Body of pancreas (tissue), 4 donors: ENCODE measurements around the gene GTF2I. TPM values are rescaled to one million over a fixed set of nuclear protein-coding genes. Genes with fewer than 3 reads are reported as not detected.
A peak's percentile ranks its signal among the peaks of the same experiment; 100 is the strongest.
"Not testable (repeated sequence)": the region's sequence is repeated elsewhere in the genome, so short reads cannot be mapped to it uniquely, and the experiment has no call there.

Experiments used
- ATAC-seq: fragments of 150-250 bp; one replicate; pipeline ENCODE4 v1.9.1; 2016
- DNase-seq, 4 donors: peaks; one replicate each; pipeline ENCODE4 v3.0.0-alpha.2; 2019
- H3K27ac ChIP-seq, 4 donors: fragments of 200-600 bp; sonication (generic); 1 replicate in 3 of 4; 2 replicates in 1 of 4; pipeline versions ENCODE4 v1.5.1 to v1.6.1; 2016 to 2019; ENCODE audit warnings: mild to moderate bottlenecking in 1 of 4, mixed read lengths in 1 of 4, moderate library complexity in 1 of 4
- H3K27me3 ChIP-seq, 2 donors: fragments of 200-600 bp; sonication (generic); one replicate each; pipeline ENCODE4 v1.6.0; 2016; ENCODE audit warnings: mild to moderate bottlenecking in 1 of 2
- H3K36me3 ChIP-seq, 2 donors: fragments of 200-600 bp; sonication (generic); replicated peaks in 1 of 2; 2 replicates each; pipeline ENCODE4 v1.5.1; 2016; ENCODE audit warnings: low read depth in 2 of 2; ENCODE audit not compliant: insufficient read depth in 1 of 2
- H3K4me1 ChIP-seq: fragments of 200-600 bp; sonication (generic); one replicate; pipeline ENCODE4 v1.6.0; 2016
- H3K4me3 ChIP-seq, 2 donors: fragments of 200-600 bp; sonication (generic); 1 replicate in 1 of 2; 2 replicates in 1 of 2; pipeline ENCODE4 v1.5.1; 2016 to 2019
- H3K9me3 ChIP-seq, 3 donors: fragments of 200-600 bp; sonication (generic); 1 replicate in 2 of 3; 2 replicates in 1 of 3; pipeline ENCODE4 v1.5.1; 2016
- WGBS, 2 donors: methylation state at CpG; one replicate each; pipeline ENCODE4 v1.1.5; 2017; 5-methylcytosine and 5-hydroxymethylcytosine counted together
- intact Hi-C: fragments of 100-400 bp; cut with DNase I; formaldehyde crosslinking; loops from one replicate; pipeline ENCODE4 v1.15.1; 2023
- total RNA-seq, 2 donors: library from RNA; depleted of rRNA; stranded (reverse); fragments of >200 nt; gene quantifications; one replicate each; pipeline ENCODE4 v1.1.0, GENCODE V29; 2016

The GTF2I gene
- total RNA-seq, 2 donors from 2014 or later: 96.2 to 117 TPM

DNA sequence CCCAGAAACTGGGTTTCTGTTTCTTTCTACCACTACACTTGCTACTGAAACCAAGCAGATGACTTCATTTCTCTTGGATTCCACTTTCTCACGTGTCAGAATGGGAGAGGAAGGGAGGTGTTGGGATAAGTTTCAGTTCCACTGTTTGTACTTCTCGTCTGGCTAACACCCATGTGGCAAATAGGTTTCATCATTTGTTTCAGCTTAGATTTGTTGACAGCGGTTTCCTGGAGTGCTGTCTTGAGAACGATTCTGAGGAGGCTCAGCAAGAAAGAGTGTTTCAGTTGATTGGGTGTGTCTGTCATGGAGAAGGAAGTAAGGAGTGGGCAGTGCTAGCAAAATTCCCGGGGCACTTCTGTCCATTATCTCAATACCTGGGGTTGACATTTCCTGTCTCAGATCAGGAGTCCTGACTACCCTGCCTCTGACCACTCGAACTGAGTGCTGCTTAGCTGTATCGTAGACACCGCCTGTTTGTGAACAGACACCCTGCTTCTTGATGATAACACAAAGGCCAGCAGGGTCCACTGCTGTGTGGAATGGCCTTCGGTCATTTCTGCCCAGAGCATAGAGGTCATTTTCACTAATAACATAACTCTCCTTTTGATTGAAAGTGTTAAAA lies 86.5 kb downstream of the GTF2I start:
- H3K4me1 ChIP-seq, H3K36me3 ChIP-seq, H3K27ac ChIP-seq, intact Hi-C loops, H3K4me3 ChIP-seq, H3K9me3 ChIP-seq, H3K27me3 ChIP-seq, ATAC-seq, DNase-seq: not testable (repeated sequence)
- WGBS, 2 donors: no CpG with 5 or more reads among the region's 9 CpGs

DNA sequence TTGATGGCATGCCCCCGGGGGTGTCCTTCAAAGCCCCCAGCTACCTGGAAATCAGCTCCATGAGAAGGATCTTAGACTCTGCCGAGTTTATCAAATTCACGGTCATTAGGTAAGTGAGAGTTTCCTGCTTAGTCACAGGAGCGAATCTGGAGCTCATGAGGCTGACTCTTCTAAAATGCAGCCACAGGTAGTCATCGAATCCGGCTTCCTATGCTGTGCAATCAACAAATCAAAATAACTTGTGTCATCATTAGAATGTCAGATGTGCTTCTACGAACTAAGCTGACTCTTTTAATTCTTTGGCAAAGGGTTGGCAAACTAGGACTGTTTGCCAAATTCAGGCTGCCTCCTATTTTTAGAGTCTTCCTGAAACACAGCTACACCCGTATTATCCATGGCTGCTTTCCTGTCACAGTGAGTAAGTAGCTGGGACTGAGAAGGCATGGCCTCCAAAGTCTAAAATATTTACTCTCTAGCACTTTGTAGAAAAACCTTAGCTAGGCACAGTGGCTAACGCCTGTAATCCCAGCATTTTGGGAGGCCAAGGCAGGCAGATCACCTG lies 96.5 kb downstream of the GTF2I start:
- intact Hi-C loops, H3K4me1 ChIP-seq, H3K9me3 ChIP-seq, H3K27ac ChIP-seq, H3K4me3 ChIP-seq, H3K27me3 ChIP-seq, DNase-seq, H3K36me3 ChIP-seq: not testable (repeated sequence)
- peak; percentile 38 for ATAC-seq
- WGBS, 2 donors: no CpG with 5 or more reads among the region's 9 CpGs

DNA sequence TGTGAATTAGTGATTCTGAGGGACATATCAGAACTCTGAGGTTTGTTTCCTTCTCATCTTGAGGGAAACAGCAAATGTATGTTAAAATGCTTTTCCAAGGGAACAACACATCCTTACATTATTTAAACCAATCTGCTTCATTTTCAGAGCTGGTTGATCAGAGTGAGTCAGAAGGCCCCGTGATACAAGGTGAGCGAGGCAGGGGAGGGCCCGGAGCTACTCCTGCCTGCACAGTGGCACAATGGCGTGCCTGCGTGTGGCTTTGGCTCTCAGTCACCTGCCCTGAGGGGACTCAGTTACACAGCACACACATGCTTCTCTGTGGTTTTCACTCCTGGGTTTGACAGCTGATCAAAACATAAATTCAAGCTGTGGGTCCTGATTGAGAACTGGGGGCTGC lies 99.2 kb downstream of the GTF2I start:
- H3K4me3 ChIP-seq, H3K4me1 ChIP-seq, H3K27ac ChIP-seq, DNase-seq, intact Hi-C loops, H3K9me3 ChIP-seq, ATAC-seq, H3K36me3 ChIP-seq, H3K27me3 ChIP-seq: not testable (repeated sequence)
- WGBS, 2 donors: no CpG with 5 or more reads among the region's 5 CpGs

DNA sequence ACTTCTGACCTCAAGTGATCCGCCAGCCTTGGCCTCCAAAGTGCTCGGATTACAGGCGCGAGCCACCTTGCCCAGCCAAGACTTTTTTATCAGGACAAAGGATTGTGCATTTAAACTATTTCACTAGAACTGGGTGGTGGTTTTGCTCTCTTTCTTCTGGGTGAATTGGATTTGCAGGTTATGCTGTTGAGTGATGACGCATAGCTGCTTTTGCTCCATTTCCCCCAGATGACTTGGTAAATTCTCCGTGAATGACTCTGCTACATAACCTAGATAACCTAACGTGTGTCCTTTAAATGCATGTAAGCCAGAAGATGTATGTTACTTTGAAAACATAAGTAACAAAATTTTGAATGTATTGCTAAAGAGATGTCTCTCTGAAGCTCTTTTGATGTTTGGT lies 100.8 kb downstream of the GTF2I start:
- DNase-seq, H3K4me1 ChIP-seq, H3K27ac ChIP-seq, H3K27me3 ChIP-seq, ATAC-seq, H3K4me3 ChIP-seq, H3K36me3 ChIP-seq, H3K9me3 ChIP-seq, intact Hi-C loops: not testable (repeated sequence)
- no CpG with 5 or more reads among the region's 7 CpGs for WGBS, 2 donors

DNA sequence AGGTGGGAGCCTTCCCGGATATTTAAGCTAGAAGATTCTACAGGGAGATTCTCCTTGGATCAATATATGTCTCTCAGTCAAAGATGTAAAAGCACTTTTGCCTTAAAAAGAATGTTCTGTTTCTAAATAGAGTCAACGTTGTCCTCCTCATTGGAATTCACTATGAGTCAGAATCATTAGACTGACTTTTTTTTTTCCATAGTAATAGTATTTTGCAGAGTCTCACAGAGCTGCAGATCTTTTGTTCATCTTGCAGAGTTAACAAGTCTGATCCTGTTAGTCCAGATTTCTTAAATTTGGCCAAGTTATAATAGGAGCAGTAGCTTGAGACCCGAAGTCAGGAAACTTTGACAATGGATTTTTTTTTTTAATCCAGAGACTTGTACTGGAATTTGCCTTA lies 101.5 kb downstream of the GTF2I start:
- ATAC-seq, H3K36me3 ChIP-seq, H3K27ac ChIP-seq, intact Hi-C loops, DNase-seq, H3K27me3 ChIP-seq, H3K9me3 ChIP-seq, H3K4me1 ChIP-seq, H3K4me3 ChIP-seq: not testable (repeated sequence)
- no CpG with 5 or more reads among the region's 3 CpGs for WGBS, 2 donors

DNA sequence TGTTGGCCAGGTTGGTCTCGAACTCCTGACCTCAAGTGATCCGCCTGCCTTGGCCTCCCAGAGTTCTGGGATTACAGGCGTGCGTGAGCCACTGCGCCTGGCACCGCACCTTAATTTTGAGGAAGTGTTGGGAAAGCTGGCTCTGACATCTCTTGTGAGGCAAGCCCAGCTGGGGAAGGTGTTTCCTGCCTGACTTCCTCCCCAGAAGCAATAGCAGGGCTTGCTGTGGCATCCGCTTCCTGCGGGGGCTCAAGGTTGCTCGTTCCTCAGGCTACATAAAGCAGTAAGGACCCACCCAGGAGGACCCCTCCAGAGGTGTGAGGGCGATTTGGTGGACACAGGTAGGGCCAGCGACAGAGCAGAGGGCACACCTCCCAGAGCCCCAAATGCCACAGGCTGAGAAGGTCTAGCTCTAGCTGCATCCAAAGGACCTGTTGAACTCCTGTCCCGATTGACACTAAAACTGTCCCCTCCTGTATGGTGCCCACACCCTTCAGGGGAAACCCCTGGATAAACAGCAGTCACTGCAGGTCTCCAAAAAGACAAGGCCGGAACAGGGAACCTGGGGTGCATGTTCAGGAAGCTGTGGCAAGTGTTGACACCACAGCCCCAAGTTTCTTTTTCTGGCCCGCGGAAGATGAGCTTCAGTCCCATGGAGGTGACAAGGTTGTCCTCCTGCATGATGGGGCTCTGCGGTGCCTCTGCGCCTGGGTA lies 107.8 kb downstream of the GTF2I start:
- H3K9me3 ChIP-seq, H3K27ac ChIP-seq, H3K36me3 ChIP-seq, H3K4me1 ChIP-seq, intact Hi-C loops, H3K4me3 ChIP-seq, H3K27me3 ChIP-seq, DNase-seq: not testable (repeated sequence)
- ATAC-seq: peak; percentile 13
- WGBS, 2 donors: no CpG with 5 or more reads among the region's 17 CpGs

DNA sequence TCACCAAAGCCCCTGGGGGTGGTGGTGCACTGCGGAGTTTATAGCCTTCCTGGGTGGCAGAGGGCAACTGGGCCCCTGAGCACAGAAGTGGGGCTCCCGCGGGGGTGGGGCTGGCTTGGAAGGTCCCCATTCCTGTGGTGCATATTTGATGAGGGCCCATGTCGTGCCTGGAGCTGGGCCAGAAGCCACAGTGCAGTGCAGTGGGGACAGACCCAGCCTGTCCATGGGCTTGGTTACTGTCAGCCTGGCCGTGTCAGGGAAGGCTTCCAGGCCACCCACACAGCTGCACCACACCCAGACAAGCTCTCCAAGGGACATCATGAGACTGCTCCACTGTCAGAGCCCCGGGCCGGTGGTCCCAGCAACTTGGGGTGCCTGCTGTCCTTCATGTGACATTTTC lies 109.0 kb downstream of the GTF2I start:
- intact Hi-C loops, H3K27me3 ChIP-seq, H3K9me3 ChIP-seq, H3K4me3 ChIP-seq, H3K36me3 ChIP-seq, H3K27ac ChIP-seq, ATAC-seq, DNase-seq, H3K4me1 ChIP-seq: not testable (repeated sequence)
- WGBS, 2 donors: 60% methylated on average over 1 of the region's 7 CpGs; no CpG with 5 or more reads in 1 of the 2 donors

DNA sequence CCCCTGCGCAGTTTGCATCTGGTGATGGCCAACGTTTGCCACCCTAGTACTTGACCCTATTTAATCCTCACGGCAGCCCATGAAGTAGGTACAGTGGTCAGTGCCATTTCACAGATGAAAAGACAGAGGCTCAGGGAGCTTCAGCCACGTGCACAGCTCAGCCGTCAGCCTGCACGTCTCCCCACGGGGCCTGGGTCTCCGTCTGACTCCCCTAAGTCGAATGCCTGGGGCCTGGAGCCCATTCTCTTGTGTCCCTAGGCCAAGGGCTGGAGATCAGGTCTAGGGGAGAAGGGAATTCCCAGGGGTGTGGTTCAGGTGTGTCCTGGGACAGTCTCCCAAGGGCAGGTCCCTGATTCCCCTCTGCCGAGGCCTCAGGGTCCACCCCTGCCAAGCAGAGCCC lies 109.5 kb downstream of the GTF2I start:
- H3K27me3 ChIP-seq, ATAC-seq, intact Hi-C loops, H3K4me3 ChIP-seq, DNase-seq, H3K9me3 ChIP-seq, H3K36me3 ChIP-seq, H3K27ac ChIP-seq, H3K4me1 ChIP-seq: not testable (repeated sequence)
- 80% methylated on average over 5 of the region's 10 CpGs; no CpG with 5 or more reads in 1 of the 2 donors for WGBS, 2 donors

DNA sequence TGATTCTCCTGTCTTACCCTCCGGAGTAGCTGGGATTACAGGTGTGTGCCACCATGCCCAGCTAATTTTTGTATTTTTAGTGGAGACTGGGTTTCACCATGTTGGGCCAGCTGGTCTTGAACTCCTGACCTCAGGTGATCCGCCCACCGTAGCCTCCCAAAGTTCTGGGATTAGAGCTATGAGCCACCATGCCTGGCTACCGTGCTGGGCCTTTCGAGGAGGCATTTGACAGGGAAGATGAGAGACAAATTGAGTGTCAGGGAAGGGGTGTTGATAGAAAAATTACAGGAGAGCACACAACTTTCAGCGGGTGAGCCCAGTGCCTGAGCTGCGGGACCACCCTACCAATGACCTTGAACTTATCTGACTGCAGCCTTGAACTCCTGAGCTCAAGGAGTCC lies 112.5 kb downstream of the GTF2I start:
- H3K27ac ChIP-seq, H3K36me3 ChIP-seq, ATAC-seq, intact Hi-C loops, H3K4me3 ChIP-seq, DNase-seq, H3K9me3 ChIP-seq, H3K27me3 ChIP-seq, H3K4me1 ChIP-seq: not testable (repeated sequence)
- WGBS, 2 donors: 93% methylated on average over 3 of the region's 7 CpGs; no CpG with 5 or more reads in 1 of the 2 donors

DNA sequence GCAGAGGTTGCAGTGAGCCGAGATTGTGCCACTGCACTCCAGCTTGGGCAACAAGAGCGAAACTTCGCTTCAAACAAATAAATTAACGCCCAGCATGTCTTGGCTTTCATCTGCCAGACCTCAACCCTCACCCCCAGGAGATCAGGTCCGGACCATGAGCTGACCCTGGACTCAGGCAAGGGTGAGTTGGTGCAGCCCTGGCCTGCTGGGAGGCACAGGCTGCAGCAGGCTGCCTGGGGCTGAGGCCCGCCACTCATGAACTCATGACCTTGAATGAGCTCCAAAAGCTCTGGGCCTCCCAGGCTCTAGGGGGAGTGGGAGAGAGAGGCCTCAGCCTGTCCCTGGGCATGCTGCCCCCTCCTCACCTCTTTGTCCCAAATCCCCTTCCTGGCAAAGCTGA lies 114.6 kb downstream of the GTF2I start:
- ATAC-seq, H3K36me3 ChIP-seq, H3K4me3 ChIP-seq, H3K27ac ChIP-seq, H3K9me3 ChIP-seq, DNase-seq, H3K27me3 ChIP-seq, H3K4me1 ChIP-seq, intact Hi-C loops: not testable (repeated sequence)
- 100% methylated on average over 2 of the region's 6 CpGs; no CpG with 5 or more reads in 1 of the 2 donors for WGBS, 2 donors

DNA sequence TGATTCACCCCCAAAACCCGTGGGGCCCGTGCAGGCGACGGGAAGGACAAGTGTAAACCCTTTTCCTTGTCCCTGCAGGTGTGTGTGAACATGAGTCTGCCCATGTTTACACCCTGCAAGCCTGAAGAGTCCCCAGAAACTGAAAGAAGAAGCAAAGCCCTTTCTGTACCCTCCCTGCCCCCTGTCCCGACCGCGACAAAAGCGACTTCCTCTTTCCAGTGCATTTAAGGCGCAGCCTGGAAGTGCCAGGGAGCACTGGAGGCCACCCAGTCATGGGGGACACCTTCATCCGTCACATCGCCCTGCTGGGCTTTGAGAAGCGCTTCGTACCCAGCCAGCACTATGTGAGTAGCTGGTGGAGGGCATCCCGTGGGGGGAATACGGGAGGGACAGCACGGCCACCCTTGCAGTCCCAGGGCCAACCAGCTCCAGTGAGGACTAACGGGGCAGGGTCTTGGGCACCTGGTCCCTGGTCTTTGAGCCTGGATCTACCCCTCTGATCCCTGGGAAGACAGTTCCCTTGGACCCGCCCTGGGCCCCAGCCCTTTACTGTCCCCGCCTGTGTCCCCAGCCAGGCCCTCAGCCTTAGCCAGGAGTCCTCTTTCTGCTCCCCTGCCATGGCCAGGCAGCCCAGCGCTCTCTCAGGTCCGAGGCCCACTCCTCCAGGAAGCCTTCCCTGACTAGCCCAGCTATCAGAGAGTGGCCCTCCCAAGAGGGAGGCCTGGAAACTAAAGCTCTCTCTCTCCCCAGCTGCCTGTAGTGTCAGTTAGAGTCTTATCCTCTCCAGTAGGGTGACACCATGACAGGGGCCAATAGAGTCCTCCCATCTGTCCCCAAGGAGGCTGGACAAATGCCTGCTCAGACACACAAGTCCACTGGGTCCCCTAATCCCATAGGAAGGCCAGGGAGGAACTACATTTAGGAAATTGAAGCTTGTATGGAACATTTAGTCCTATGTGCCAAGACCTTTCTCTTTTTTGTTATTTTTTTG lies 116.5 kb downstream of the GTF2I start, which contains the start of gene NCF1:
TSS of gene NCF1 (plus strand) at position 252 of the 991 bp plus-strand sequence. CDS start at position 273, 21 bp downstream.
- H3K27me3 ChIP-seq, H3K4me3 ChIP-seq, H3K27ac ChIP-seq, H3K9me3 ChIP-seq, ATAC-seq, DNase-seq, H3K4me1 ChIP-seq, intact Hi-C loops, H3K36me3 ChIP-seq: not testable (repeated sequence)
- no CpG with 5 or more reads among the region's 21 CpGs for WGBS, 2 donors
